Astrocyte of the cerebellum (primary cell): ENCODE measurements around the gene TCF7L2.

ENCODE experiments used
- DNase-seq: peaks from one replicate; pipeline ENCODE4 v3.0.0-alpha.2; 2011; ENCODE audit warnings: low read depth
- H3K4me3 ChIP-seq: 2 replicates; pipeline ENCODE4 v1.5.1; 2011; ENCODE audit warnings: mild to moderate bottlenecking, low read depth, low read length, moderate library complexity
- CTCF ChIP-seq: IDR thresholded peaks from 2 replicates; pipeline ENCODE4 v1.5.1; 2012; ENCODE audit warnings: low read length, low read depth, moderate library complexity, mild to moderate bottlenecking; ENCODE audit errors: missing control alignments
- in situ Hi-C: cut with HindIII; loops from 2 replicates; pipeline ENCODE4 v1.10.0; 2017; ENCODE audit warnings: low sequenced_read_pairs

Gene TCF7L2

GRCh38 chr10:112912410-112912928, 37.6 kb upstream of the TCF7L2 start:
- H3K4me3 ChIP-seq, result no peak overlapping the region
- no peak for DNase-seq
- in situ Hi-C loops, result no loop called here
- no peak for TF ChIP-seq CTCF

- in situ Hi-C loops, result no loop called here
- TF ChIP-seq CTCF, result no peak
- no peak for DNase-seq
- H3K4me3 ChIP-seq, result no peak overlapping the region
Measured at GRCh38 chr10:112913255-112913654, 36.8 kb upstream of the TCF7L2 start.

GRCh38 chr10:112913661-112914287, 36.3 kb upstream of the TCF7L2 start:
- in situ Hi-C loops, result no loop called here
- no peak for TF ChIP-seq CTCF
- DNase-seq, result no peak
- no peak overlapping the region for H3K4me3 ChIP-seq

- in situ Hi-C loops, result no loop called here
- H3K4me3 ChIP-seq, result no peak overlapping the region
- TF ChIP-seq CTCF, result no peak
- DNase-seq, result no peak
Measured at GRCh38 chr10:112914288-112914952, 35.6 kb upstream of the TCF7L2 start.

GRCh38 chr10:112915590-112916572, 34.2 kb upstream of the TCF7L2 start:
- H3K4me3 ChIP-seq, result no peak overlapping the region
- in situ Hi-C loops, result no loop called here
- TF ChIP-seq CTCF, result no peak
- no peak for DNase-seq

- TF ChIP-seq CTCF, result no peak
Measured at GRCh38 chr10:112917681-112918080, 32.4 kb upstream of the TCF7L2 start.

More at GRCh38 chr10:112917681-112918080, 32.4 kb upstream of the TCF7L2 start:
- H3K4me3 ChIP-seq, result no peak overlapping the region
- no peak for DNase-seq
- in situ Hi-C loops, result no loop called here
